ENCODE data around the gene ECE1.
A peak's percentile ranks its signal among the peaks of the same experiment; 100 is the strongest.

ECE1 gene

GRCh38 chr1:21265644-21266043, 24.6 kb downstream of the ECE1 start:
- H3K9me3 ChIP-seq (ENCODE audit: control insufficient read depth, low read length) = no peaks in the 10 kb centered on the region
- H3K27me3 ChIP-seq (ENCODE audit: control insufficient read depth, insufficient read depth, low read length) = no peaks in the 10 kb centered on the region
- no peak overlapping the region for H3K9ac ChIP-seq (ENCODE audit: low read length)
- peaks cover 5% of the 10 kb centered on the region for H3K36me3 ChIP-seq (ENCODE audit: control insufficient read depth, insufficient read depth, low read length)
- H3K4me1 ChIP-seq (ENCODE audit: control insufficient read depth, insufficient read depth, low read length) = peaks cover 25% of the 10 kb centered on the region
- no peak overlapping the region for H3K4me3 ChIP-seq (ENCODE audit: low read length)

GRCh38 chr1:21264898-21265297, 25.4 kb downstream of the ECE1 start:
- peaks cover 25% of the 10 kb centered on the region for H3K4me1 ChIP-seq (ENCODE audit: control insufficient read depth, insufficient read depth, low read length)
- no peaks in the 10 kb centered on the region for H3K27me3 ChIP-seq (ENCODE audit: control insufficient read depth, insufficient read depth, low read length)
- no peak overlapping the region for H3K9ac ChIP-seq (ENCODE audit: low read length)
- H3K9me3 ChIP-seq (ENCODE audit: control insufficient read depth, low read length) = no peaks in the 10 kb centered on the region
- H3K36me3 ChIP-seq (ENCODE audit: control insufficient read depth, insufficient read depth, low read length) = peaks cover 5% of the 10 kb centered on the region
- no peak overlapping the region for H3K4me3 ChIP-seq (ENCODE audit: low read length)

- H3K4me1 ChIP-seq (ENCODE audit: control insufficient read depth, insufficient read depth, low read length) = peaks cover 25% of the 10 kb centered on the region
- no peaks in the 10 kb centered on the region for H3K9me3 ChIP-seq (ENCODE audit: control insufficient read depth, low read length)
- peak overlapping the region; percentile 3 for H3K9ac ChIP-seq (ENCODE audit: low read length)
- H3K36me3 ChIP-seq (ENCODE audit: control insufficient read depth, insufficient read depth, low read length) = peaks cover 3% of the 10 kb centered on the region
- H3K4me3 ChIP-seq (ENCODE audit: low read length) = no peak overlapping the region
- no peaks in the 10 kb centered on the region for H3K27me3 ChIP-seq (ENCODE audit: control insufficient read depth, insufficient read depth, low read length)
These were observed 26.5 kb downstream of the ECE1 start for GRCh38 chr1:21263653-21264225.

- Histone ChIP-seq H3K36me3 (ENCODE audit: control insufficient read depth, insufficient read depth, low read length) (peaks cover 3% of the 10 kb centered on the region), H3K9ac (ENCODE audit: low read length) (no peak overlapping the region), H3K9me3 (ENCODE audit: control insufficient read depth, low read length) (no peaks in the 10 kb centered on the region), H3K27me3 (ENCODE audit: control insufficient read depth, insufficient read depth, low read length) (no peaks in the 10 kb centered on the region), H3K4me3 (ENCODE audit: low read length) (no peak overlapping the region), H3K4me1 (ENCODE audit: control insufficient read depth, insufficient read depth, low read length) (peaks cover 25% of the 10 kb centered on the region)
These were observed 27.2 kb downstream of the ECE1 start for GRCh38 chr1:21263052-21263429.

- H3K27me3 ChIP-seq (ENCODE audit: control insufficient read depth, insufficient read depth, low read length) = no peaks in the 10 kb centered on the region
- peaks cover 3% of the 10 kb centered on the region for H3K36me3 ChIP-seq (ENCODE audit: control insufficient read depth, insufficient read depth, low read length)
- no peaks in the 10 kb centered on the region for H3K9me3 ChIP-seq (ENCODE audit: control insufficient read depth, low read length)
- H3K4me3 ChIP-seq (ENCODE audit: low read length) = peak overlapping the region; percentile 9
- peak overlapping the region; percentile 38 for H3K9ac ChIP-seq (ENCODE audit: low read length)
- peaks cover 25% of the 10 kb centered on the region for H3K4me1 ChIP-seq (ENCODE audit: control insufficient read depth, insufficient read depth, low read length)
These were observed 27.8 kb downstream of the ECE1 start for GRCh38 chr1:21262293-21263051.

- Histone ChIP-seq H3K9ac (ENCODE audit: low read length) (peak overlapping the region; percentile 38), H3K4me3 (ENCODE audit: low read length) (no peak overlapping the region), H3K4me1 (ENCODE audit: control insufficient read depth, insufficient read depth, low read length) (peaks cover 25% of the 10 kb centered on the region), H3K27me3 (ENCODE audit: control insufficient read depth, insufficient read depth, low read length) (no peaks in the 10 kb centered on the region), H3K9me3 (ENCODE audit: control insufficient read depth, low read length) (no peaks in the 10 kb centered on the region), H3K36me3 (ENCODE audit: control insufficient read depth, insufficient read depth, low read length) (peaks cover 3% of the 10 kb centered on the region)
These were observed 28.5 kb downstream of the ECE1 start for GRCh38 chr1:21261551-21262292.

GRCh38 chr1:21260405-21261125, 29.7 kb downstream of the ECE1 start:
- Histone ChIP-seq H3K9ac (ENCODE audit: low read length) (no peak overlapping the region), H3K27me3 (ENCODE audit: control insufficient read depth, insufficient read depth, low read length) (no peaks in the 10 kb centered on the region), H3K4me1 (ENCODE audit: control insufficient read depth, insufficient read depth, low read length) (peaks cover 22% of the 10 kb centered on the region), H3K9me3 (ENCODE audit: control insufficient read depth, low read length) (no peaks in the 10 kb centered on the region), H3K4me3 (ENCODE audit: low read length) (no peak overlapping the region), H3K36me3 (ENCODE audit: control insufficient read depth, insufficient read depth, low read length) (peaks cover 3% of the 10 kb centered on the region)

- peaks cover 3% of the 10 kb centered on the region for H3K36me3 ChIP-seq (ENCODE audit: control insufficient read depth, insufficient read depth, low read length)
- H3K4me3 ChIP-seq (ENCODE audit: low read length) = no peak overlapping the region
- H3K9me3 ChIP-seq (ENCODE audit: control insufficient read depth, low read length) = no peaks in the 10 kb centered on the region
- H3K27me3 ChIP-seq (ENCODE audit: control insufficient read depth, insufficient read depth, low read length) = no peaks in the 10 kb centered on the region
- H3K4me1 ChIP-seq (ENCODE audit: control insufficient read depth, insufficient read depth, low read length) = peaks cover 29% of the 10 kb centered on the region
- no peak overlapping the region for H3K9ac ChIP-seq (ENCODE audit: low read length)
These were observed 30.8 kb downstream of the ECE1 start for GRCh38 chr1:21259316-21260076.

GRCh38 chr1:21258331-21259134, 31.7 kb downstream of the ECE1 start:
- H3K27me3 ChIP-seq (ENCODE audit: control insufficient read depth, insufficient read depth, low read length) = no peaks in the 10 kb centered on the region
- H3K36me3 ChIP-seq (ENCODE audit: control insufficient read depth, insufficient read depth, low read length) = peaks cover 3% of the 10 kb centered on the region
- no peak overlapping the region for H3K9ac ChIP-seq (ENCODE audit: low read length)
- no peaks in the 10 kb centered on the region for H3K9me3 ChIP-seq (ENCODE audit: control insufficient read depth, low read length)
- H3K4me3 ChIP-seq (ENCODE audit: low read length) = no peak overlapping the region
- peaks cover 29% of the 10 kb centered on the region for H3K4me1 ChIP-seq (ENCODE audit: control insufficient read depth, insufficient read depth, low read length)

- H3K9me3 ChIP-seq (ENCODE audit: control insufficient read depth, low read length) = no peaks in the 10 kb centered on the region
- peaks cover 24% of the 10 kb centered on the region for H3K4me1 ChIP-seq (ENCODE audit: control insufficient read depth, insufficient read depth, low read length)
- H3K9ac ChIP-seq (ENCODE audit: low read length) = no peak overlapping the region
- no peak overlapping the region for H3K4me3 ChIP-seq (ENCODE audit: low read length)
- no peaks in the 10 kb centered on the region for H3K27me3 ChIP-seq (ENCODE audit: control insufficient read depth, insufficient read depth, low read length)
- H3K36me3 ChIP-seq (ENCODE audit: control insufficient read depth, insufficient read depth, low read length) = peaks cover 3% of the 10 kb centered on the region
These were observed 32.7 kb downstream of the ECE1 start for GRCh38 chr1:21257431-21258135.

All from mucosa of stomach (tissue), 1 donor.